Measurements from ENCODE around the gene HECTD3.
"Not testable (repeated sequence)": the region's sequence is repeated elsewhere in the genome, so short reads cannot be mapped to it uniquely, and the experiment has no call there.

- TF ChIP-seq BHLHE40 (IDR thresholded peaks at IDR 0.05; ENCODE audit: low read depth, low read length); MAZ (IDR thresholded peaks at IDR 0.05; ENCODE audit: borderline replicate concordance, low read depth, low read length); RCOR1 (IDR thresholded peaks at IDR 0.05; ENCODE audit: insufficient replicate concordance, low read length); POLR2A (IDR thresholded peaks at IDR 0.05; ENCODE audit: low read depth, low read length); SMC3 (IDR thresholded peaks at IDR 0.05; ENCODE audit: low read depth, low read length); FOS (IDR thresholded peaks at IDR 0.05; ENCODE audit: low read depth, low read length); CHD1 (IDR thresholded peaks at IDR 0.05; ENCODE audit: low read depth, low read length); RAD21 (IDR thresholded peaks at IDR 0.05; ENCODE audit: low read length); MAFK (IDR thresholded peaks at IDR 0.05; ENCODE audit: low read depth, low read length): not testable (repeated sequence)
- TF ChIP-seq, protein P1, sequence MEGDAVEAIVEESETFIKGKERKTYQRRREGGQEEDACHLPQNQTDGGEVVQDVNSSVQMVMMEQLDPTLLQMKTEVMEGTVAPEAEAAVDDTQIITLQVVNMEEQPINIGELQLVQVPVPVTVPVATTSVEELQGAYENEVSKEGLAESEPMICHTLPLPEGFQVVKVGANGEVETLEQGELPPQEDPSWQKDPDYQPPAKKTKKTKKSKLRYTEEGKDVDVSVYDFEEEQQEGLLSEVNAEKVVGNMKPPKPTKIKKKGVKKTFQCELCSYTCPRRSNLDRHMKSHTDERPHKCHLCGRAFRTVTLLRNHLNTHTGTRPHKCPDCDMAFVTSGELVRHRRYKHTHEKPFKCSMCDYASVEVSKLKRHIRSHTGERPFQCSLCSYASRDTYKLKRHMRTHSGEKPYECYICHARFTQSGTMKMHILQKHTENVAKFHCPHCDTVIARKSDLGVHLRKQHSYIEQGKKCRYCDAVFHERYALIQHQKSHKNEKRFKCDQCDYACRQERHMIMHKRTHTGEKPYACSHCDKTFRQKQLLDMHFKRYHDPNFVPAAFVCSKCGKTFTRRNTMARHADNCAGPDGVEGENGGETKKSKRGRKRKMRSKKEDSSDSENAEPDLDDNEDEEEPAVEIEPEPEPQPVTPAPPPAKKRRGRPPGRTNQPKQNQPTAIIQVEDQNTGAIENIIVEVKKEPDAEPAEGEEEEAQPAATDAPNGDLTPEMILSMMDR (conservative IDR thresholded peaks at IDR 0.05; ENCODE audit: low read depth, low read length): not testable (repeated sequence)
- TF ChIP-seq CEBPB (IDR thresholded peaks at IDR 0.05; ENCODE audit: low read depth, low read length): peak; percentile 74
- TF ChIP-seq, protein P2, sequence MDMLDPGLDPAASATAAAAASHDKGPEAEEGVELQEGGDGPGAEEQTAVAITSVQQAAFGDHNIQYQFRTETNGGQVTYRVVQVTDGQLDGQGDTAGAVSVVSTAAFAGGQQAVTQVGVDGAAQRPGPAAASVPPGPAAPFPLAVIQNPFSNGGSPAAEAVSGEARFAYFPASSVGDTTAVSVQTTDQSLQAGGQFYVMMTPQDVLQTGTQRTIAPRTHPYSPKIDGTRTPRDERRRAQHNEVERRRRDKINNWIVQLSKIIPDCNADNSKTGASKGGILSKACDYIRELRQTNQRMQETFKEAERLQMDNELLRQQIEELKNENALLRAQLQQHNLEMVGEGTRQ (IDR thresholded peaks at IDR 0.05; ENCODE audit: low read depth, low read length): not testable (repeated sequence)
- TF ChIP-seq, protein P3, sequence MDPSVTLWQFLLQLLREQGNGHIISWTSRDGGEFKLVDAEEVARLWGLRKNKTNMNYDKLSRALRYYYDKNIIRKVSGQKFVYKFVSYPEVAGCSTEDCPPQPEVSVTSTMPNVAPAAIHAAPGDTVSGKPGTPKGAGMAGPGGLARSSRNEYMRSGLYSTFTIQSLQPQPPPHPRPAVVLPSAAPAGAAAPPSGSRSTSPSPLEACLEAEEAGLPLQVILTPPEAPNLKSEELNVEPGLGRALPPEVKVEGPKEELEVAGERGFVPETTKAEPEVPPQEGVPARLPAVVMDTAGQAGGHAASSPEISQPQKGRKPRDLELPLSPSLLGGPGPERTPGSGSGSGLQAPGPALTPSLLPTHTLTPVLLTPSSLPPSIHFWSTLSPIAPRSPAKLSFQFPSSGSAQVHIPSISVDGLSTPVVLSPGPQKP (IDR thresholded peaks at IDR 0.05; ENCODE audit: borderline replicate concordance, low read depth, low read length): not testable (repeated sequence)
Observed at GRCh38 chr1:44957566-44957965, 53.6 kb downstream of the HECTD3 start.

Measured in IMR-90 (cell line).